Fibroblast of skin of back (primary cell): Measurements from ENCODE around the gene RAP1A.
A peak's percentile ranks its signal among the peaks of the same experiment; 100 is the strongest.

ENCODE experiments used
- DNase-seq: peaks from one replicate; pipeline ENCODE4 v3.0.0-alpha.2; 2013

Gene RAP1A

DNA sequence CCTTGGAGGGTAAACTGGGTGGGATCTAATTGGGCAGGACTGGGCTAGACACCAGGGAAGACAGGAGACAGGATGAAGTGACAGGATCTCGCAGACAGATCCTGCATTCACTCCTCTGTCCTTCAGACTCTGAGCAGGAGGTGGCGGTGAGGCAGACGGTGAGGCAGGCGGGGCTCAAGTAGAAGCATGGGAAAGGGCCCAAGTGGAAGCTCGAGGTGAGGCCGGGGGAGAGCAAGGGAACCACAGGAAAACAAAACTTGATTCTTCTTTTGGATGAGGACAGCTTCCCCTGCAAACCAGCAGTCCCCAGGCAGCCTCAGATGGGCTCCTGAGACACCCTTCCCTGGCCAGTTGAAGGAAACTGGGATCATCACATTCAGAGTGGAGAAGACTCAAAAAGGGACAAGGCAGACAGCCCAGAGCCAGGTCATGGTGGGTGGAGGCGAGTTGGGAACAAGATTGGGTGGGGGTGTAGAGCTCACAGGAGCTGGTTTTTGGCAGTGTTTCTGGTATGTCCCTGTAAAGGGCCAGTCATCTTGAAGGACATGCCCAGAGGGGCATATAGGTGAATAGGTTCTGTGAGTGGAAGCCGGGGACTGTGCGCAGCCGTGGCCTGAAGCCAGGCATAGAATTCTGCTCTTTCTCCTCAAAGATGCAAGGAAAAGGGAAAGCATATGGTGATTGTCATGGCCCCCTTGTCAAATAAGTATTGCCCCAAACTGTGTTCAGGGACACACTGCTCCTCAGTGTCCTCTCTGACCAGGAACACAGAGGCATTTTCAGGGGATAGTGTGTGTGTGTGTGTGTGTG is 101.6 kb downstream of the RAP1A start:
- no peak for DNase-seq

DNA sequence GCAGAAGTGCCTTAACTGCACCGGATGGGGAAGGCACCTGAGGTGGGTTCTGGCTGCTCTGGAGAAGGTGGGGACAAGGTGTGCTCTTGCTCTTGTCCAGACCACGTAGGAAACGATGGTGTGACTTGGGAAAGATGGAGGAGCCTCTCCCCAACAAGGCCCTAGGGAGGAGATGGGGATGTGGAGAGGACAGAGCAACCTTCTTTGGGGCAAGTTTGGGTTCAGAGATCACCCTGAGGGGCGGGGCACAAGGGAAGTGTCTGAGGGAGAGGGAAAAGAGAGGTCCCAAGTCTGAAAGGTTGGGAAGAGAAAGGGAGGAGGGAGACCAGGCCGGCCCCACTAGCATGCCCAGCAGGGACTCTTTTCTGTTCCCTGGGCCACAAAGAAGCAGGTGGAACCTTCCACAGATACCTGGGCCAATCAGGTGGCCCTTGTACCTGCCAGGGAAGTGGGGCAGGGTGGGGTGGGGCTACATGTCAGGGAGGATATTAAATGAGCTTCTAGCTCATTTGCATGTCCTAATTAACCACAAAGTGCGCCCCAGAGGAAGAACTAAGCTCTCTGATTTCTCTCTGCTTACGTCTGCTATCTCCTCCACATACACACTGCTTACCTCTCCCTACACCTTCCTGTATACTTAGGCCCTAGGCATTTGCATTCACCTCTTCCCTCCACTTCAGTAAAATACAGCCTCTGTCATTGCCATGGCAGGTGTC is 103.7 kb downstream of the RAP1A start:
- no peak for DNase-seq

DNA sequence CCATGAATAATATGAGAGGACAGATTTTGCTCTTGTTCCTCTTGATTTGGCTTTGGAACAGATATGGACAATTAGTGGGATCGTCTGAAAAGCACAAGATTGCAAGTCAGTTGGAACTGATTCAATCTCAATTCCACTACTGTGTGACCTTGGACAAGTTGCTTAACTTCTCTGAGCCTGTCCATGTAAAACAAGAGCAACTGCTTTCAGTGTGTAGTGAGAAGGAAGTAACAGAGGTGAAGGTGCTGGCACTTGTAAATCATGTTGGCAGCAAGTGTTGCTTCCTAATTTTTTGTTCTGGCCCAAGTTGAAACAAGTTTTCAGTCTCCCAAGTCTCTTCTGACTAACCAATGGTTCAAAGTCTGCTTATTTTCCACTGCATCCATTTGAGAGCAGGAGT is 104.3 kb downstream of the RAP1A start:
- DNase-seq: no peak

DNA sequence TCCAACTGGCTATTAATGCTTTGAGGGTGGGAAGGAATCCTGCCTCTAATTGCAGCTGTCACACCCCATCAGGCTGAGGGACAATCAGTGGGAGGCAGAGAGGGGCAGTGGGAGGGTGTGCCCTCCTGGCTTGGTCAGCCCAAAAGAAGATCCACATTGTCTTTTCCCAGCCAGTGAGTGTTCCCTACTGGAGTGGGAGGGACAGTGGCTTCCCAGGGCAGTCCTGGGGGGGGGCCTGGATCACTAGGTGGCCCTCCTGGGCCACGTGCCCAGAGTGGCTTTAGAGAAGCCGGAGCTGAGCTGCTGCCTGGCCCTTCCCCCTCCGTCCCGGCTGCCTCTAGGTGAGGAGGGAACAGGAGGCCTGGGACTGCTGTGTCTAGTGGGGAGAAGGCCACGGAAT is 105.6 kb downstream of the RAP1A start:
- no peak for DNase-seq

DNA sequence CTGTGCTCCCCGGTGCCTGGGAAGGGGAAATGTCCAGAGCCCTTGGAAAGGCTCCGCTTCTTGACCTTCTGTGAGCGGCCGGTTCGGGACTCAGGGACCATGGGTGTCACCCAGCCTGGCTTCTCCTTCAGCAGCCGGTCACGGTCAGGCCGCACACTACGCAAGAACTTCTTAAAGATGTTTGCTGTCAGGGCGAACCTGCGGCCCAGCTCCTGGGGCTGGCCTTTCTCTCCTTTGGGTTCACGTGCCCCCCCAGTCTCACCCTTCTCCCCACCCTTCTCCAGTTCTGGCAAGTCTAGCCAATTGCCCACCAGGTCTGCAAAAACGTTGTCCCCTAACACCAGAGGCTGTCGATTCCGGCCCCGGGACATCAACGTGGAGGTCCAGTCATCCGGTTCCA is 107.5 kb downstream of the RAP1A start:
- DNase-seq: no peak

DNA sequence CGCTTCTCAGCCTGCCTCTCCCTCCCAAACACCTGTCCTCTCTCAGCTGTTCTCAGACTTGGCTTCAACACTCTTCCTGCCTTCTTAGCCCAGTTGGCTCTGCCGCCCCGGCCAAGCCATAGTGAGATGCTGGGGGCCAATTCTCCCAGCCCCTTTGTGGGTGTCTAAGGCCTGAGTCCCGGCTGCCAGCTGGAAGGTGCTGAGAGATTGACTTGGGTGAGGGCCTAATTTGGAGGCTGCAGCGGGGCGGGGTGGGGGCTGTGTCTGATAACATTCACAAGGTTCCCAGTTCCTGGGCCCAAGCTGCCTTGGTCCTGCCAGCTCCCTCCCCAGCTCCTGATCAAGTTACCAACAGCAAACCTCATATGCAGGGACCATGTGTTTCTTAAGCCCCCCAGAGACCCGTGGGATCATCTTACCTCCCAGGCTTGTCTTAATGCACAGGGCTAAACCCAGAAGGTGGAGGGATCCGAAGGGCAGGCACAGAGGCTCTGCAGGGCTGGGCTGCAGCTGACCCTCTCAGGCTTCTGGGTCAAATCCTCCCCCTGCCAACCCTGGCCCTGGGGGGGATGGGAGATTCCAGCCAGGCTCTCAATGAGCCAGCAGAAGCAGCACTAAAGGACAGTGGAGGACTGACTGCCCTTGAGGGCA is 109.8 kb downstream of the RAP1A start:
- no peak for DNase-seq

DNA sequence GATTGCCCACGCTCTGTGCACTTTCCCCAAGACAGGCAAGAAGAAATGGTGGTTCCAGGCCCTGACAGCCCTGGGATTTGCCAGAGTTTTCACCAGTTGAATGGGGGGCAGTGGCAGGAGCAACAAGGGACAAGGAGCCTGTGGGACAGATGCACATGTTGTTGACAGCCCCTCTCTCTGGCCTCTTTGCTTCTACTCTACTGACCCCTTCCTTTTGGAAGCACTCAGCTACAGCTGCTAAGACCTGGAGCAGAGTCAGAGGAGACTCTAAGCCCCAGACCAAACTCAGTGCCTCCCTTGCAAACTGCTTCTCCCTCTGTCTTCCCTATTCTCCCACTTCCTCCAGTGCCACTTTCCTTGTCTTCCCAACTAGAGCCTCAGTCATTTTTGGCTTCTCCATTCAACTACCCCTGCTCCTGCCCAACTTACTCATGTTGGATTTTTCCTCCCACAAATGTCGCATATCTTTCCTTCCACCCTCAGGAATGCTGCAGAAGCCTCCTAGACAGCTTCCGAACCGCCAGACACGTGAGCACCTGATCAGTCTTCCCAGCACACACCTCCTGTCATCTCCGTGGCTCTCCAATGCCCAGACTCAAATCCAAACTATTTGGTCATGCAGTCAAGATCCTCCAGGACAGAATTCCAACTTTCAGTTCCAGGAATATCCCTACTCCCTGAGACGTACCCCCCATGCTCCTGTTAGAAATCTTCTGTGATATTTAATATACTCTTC is 110.5 kb downstream of the RAP1A start:
- no peak for DNase-seq

DNA sequence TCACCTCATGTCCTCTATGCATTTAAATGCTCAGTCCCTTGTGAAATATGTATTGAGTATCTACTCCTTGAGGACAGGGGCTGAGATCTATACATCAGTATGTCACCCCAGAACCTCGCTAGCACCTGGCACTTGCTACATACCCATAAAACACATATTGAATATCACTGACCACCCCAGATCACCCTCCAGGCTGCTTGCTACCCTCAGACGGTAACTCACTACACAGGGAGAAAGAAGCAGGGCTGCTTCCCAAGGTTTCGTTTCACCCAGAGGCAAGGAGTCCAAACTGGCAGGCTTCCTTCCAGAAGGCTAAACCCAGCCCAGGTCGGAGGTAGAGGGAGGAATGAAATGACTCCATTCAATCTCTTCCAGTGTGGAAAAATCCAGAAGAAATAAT is 111.1 kb downstream of the RAP1A start:
- DNase-seq: no peak

DNA sequence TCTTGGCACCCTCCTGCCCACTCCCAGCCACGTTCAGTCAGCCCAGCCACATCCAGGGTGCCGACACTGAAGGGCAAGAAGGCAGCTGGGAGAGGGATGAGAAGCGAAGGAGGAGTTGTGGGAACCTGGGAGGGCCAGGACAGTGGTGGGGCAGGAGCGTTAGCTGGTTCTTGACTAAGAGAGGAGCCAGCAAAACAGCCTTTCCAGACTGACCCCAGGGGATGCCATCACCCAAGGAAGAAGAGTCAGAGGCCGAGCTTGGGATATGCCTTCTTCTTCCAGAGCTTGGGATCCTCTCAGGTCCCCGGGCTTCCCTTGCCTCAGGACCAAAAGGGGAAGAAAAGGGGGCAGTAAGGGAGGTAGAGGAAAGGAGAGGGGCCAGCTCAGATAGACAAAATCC is 112.4 kb downstream of the RAP1A start:
- no peak for DNase-seq

DNA sequence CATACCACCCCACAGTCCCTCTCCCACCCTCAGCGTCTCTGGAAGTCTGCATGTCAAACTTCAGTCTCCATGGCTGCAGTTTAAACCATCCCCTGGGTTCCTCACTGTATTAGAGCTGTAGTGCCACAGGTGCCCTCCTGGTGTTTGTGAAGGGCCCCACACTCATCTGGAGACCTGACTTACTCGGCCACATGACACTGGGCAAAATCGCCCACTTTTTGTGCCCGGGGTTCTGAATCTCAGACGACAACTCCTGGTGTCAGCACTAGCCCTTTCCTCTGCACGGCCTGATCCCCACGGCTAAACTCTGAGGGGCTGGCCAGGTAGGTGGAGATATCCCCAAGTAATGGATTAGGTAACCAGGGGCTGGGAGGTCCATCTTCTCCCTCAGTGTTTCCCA is 113.1 kb downstream of the RAP1A start:
- no peak for DNase-seq

DNA sequence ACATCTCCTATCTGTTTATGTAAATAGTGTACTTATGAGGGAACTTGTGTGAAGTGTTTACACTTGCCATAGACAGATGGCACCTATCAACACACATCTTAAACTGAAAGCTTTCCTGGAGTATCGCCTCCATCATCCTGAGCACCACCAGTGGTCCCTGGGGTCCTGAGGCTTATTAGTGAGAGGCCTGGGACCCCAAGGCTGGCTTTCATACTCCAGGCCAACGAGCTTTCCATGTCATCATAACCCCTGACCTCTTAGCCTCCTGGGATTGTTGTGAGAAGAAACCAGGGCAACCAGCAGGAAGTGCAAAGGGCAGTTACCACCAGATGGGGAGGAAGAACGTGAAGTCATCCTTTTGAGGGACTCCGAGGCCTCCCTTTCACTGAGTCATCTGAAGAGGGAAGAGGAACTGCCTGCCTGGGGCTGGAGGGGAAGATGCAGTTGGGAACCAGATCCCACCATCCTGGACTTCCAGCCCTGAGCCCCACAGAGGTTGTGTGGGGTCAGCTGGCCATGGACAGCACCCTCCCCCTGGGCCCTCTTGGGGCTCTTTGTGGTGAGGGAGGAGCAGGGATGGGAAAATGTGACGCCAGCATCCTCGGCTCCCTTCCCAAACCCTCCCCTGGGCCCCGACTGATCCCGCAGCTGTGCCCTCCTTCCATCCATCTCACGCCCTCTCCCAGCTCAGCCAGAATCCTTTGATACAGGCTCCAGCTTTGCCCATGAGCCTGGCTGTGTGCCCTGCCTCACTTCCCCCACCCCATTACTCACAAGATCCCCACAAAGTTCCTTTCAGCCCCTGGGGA is 113.8 kb downstream of the RAP1A start:
- peak; percentile 83 for DNase-seq

DNA sequence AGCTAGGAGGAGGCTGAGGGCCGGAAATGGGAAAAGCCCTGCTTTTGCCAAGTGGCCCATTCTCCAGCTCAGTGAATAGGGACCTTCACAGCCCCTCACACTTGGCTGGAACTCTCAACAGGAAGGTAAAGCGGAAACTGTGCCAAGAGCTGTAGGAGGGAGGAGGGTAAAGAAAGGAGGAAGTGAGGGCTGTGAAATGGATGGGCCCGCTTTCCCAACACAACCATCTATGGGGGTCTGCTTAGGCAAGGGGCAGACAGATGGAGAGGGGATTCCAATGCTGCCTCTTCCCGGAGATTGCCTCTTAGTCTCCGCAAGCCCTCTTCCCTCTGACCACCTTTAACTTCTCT is 114.4 kb downstream of the RAP1A start:
- no peak for DNase-seq

DNA sequence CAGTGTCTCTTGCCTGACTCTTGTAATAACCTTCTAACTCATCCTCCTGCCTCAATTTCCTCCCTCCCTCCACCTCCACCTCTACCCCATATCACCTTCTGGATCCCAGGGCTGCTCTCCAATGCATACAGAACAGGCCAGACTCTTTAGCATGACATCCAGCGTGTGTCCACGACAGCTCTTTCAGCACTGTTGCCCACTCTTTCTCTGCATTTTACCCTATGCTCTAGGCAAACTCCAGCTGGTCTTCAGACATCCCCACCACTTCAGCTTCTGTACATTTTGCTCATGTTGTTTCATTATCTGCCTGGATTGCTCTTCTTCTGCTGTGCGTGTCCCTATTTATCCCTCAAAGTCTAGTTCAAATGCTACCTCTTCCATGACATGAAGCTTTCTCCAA is 114.8 kb downstream of the RAP1A start:
- DNase-seq: no peak

DNA sequence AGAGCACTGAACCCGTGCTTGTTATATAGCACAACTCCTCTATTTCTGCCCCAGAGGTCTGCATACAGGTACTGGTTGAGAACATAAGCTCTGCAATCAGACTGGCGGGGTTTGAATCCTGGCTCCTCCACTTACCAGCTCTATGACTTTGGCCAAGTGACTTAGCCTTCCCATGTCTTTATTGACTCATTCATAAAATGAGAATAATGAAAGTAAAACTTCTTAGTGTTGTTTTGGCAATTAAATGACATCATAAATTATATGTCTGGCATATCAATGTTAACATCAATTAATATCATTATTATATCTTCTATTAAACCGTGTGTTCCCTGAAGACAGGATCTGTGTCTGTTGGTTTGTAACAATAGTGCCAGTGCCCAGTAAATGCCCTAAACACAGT is 115.3 kb downstream of the RAP1A start:
- no peak for DNase-seq

DNA sequence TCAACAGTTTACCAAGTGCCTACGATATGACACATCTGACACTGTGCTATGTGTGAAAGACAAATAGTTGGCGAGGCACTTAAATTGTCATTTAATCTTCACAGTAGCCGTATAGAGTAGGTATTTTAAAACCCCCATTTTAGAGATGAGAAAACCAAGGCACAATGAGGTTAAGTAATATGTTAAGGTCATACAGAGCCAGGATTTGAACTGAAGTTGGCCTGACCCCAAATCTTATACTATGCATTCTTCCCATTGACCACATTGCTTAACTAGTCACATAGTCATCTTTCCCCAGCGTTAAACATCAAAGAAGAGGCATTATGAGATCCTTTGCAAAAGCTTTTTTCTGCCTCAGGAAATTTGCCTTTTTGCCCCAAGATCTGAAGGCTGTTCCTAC is 115.7 kb downstream of the RAP1A start:
- DNase-seq: peak; percentile 38

DNA sequence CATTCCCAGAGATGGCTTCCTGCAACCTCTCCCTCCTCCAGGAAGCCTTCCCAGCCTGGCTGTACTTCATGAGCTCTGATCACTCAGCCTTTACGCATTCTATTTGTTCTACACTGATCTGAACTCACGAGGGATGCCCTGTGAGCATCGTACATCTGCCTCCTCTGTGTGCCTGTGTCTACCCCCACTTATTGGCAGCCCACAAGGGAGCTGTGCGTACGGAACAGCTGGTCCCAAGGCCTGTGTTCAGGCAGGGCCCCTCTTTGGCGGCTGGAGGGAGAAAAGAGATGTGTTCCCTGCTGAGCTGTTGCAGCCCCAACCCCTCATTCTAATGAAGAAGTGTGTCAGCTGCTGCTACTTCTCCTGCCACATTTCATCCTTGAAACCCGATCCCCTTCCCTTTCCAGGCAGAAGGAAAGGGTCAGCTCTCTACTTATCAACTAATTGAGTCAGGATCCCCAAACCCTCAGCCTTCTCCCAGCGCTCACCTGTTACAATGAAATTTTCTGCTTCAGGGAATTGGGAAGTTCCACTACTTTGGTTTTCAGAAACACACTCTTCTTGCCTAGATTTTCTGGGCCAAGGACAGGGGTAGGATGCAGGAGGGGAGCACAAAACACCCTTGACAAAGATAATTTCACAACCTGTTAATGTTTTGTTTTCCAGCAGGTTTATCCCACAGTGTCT is 116.4 kb downstream of the RAP1A start:
- no peak for DNase-seq

DNA sequence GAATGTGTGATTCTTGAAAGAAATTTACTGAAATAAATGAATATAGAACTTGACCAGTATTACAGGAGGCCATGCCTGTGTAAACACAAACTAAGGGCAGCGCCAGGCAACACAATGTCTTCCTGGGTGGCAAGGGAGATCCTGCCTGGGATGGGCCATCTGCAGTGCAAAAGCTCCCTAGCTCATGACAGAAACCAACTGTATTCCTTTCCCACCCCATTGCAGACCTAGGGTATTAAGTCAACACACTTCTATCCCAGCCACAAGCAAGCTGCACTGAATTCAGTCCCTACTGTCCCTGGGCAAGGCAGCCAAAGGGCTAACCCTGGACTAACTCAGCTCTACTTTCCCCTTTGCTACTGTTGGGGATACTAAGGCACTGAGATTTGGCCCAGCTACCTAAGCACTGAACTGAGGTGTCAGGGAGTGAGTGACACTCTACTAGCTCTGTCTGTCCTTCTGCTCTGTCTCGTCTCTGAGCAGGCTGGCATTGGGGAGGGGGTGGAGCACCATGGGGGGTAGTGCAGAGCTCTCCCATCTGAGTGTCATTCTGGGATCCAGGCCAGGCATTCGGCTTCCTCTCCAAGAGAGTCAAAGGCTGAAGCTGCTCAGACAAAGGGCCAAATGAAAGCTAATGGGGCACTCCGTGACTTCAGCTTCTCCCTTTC is 117.1 kb downstream of the RAP1A start:
- DNase-seq: peak; percentile 74

DNA sequence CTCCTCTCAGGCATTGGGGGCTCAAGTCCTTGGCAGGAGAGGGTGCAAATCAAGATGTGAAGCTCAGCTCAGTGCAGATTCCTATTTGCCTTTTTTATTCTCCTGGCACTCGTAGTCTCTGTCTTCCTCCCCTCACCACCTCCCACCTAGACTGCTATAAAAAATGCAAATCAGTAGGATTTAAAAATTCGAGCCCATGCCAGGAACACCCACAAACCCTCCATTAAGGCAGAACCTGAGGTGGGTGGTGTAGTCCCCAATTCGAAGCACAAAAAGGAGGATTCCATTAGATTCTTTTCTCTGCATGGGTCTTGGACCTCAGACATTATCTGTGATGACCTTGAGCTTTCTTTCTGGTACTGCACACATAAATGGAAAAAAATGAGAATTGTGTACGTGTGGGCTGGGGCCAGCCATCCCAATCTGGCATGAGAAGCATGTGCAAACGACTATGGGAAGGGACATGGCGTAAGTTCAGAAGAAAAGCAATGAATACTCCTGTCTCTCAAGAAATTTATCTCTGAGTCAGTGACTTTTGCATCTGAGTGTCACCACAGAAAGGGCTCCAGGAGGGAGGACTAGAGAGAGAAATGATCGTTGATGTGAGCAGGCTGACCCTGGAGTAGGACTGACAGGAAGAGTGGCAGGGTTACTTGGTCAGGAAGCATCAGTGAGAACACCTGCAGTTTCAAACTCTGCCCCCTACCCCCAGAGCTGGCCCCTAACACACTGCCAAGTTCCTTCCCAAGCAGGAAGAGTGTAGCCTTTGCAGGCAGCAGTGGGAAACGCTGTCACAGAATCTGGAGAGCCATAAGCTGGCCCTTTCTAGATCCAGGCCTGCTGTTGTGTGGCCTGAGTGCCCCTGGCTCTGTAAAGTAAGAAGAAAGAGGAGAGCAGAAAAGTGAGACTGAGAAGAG is 117.9 kb downstream of the RAP1A start:
- DNase-seq: peak; percentile 57

DNA sequence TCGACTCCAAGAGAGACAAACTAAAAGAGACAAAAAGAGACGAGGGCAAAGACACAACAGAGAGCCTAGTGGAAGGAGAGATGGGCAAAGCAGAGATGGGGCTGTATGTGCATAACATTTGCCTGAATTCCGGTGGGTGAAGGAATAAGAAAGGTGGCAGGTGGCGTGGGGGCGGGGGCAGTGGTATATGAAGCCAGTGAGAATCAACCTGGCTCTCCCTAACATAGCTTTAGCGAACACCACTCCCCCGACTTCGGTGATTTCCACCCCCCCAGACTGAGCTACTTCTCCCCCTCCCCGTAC is 118.5 kb downstream of the RAP1A start:
- DNase-seq: no peak
